NCI-H2171 (cell line): ENCODE measurements around the gene FUNDC2.
A peak's percentile ranks its signal among the peaks of the same experiment; 100 is the strongest.

ENCODE experiments used
- DNase-seq: peaks from one replicate; lab custom pipeline; 2025; lab: John Stamatoyannopoulos, UW

FUNDC2 gene

DNA sequence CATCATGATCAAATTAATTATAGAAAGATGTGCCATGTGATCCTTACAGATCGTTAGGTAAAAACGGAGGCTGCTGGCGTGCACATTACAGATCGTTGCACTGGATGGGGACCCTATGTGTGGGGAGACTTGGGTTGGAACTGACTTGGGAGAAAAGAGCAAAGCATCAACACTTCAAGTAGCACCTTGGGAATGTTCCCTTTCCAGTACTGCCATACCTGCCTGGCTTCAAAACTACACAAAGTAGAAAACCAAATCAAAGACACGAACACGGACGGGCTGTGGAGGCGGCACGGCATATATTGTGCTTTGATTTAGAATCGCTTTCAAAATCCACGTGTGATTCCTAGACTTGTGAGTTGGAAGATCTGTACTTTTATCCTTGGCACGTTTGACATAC is 43.4 kb downstream of the FUNDC2 start:
- DNase-seq = no peak

DNA sequence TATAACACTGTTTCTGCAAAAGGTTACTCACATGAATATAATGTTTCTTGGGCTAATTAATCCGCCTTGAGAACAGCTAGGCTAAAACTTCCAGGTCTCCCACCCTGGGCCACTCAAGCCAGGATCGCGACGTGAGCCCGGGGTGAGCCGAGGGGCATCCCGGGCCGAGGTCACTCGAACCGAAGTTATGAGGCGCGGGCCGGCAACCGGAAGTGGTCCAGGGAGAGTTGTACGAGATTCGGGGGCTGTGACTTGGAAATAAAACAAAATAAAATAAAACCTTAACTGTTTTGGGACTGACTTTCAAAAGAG is 44.0 kb downstream of the FUNDC2 start:
- DNase-seq = no peak

DNA sequence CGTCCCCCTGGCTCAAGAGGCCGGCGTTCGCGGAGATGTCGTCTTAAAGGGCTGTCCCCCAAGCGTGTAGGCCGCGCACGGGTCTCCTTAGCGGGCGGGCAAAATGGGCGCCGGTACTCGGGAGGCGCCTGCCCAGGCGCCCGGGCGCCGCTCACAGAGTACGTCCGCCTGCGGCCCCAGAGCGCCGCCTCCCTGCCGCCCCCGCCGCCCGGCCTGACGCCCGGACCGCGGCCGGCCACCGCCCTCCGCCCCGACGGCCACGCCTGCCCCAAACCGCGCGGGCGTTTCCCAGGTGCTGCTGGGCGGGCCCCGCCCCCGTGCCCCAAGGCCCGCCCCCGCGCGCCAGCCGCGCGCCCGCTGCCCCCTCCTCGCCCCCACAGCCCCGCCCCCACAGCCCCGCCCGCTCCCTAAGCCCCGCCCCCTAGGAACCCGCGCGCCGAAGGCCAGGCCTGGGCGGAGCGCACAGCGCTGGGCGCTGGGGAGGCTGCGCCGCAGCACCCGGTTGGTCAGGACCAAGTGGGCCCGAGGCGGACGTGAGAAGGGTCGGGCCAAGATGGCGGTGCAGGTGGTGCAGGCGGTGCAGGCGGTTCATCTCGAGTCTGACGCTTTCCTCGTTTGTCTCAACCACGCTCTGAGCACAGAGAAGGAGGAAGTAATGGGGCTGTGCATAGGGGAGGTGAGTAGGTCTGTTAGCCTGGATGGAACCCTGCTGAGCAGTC is 44.5 kb downstream of the FUNDC2 start, which contains the start of the genes BRCC3, CMC4 and MTCP1:
TSS of gene BRCC3 (plus strand) at position 534 of the 719 bp plus-strand sequence. CDS start at position 554, 20 bp downstream.
TSS of gene CMC4 (minus strand) at position 162 of the 719 bp plus-strand sequence. CDS start 7,113 bp downstream, outside the sequence.
TSS of gene MTCP1 (minus strand) at position 162 of the 719 bp plus-strand sequence. CDS start 5,126 bp downstream, outside the sequence.
- DNase-seq = peak; percentile 68

DNA sequence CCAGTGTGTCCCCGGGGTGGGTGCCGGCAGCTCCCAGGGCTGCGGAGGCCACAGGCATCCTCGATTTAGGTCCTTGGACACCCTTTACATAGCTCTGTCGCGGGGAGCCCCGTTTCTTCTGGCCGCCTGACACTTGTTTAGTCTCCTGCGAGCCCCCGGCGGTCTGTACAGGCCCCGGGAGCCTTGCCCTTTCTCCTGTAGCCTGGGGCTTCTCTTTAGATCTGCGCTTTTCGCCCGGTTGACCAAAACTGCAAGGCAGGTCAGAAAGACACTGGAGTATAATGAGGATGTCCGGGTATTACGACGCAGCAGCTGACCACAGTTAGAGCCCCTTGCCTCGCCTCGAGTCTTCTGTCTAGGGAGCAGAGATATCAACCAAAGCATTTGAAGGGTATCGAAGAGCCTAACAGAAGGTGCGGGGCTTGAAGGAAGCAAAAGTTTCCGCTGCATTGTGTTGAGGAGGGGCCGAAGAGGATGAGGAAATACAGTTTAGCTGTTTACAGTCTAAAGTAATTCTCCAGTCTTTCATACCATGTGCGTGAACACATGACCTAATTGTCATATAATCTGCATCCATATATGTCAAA is 45.1 kb downstream of the FUNDC2 start:
- no peak for DNase-seq

DNA sequence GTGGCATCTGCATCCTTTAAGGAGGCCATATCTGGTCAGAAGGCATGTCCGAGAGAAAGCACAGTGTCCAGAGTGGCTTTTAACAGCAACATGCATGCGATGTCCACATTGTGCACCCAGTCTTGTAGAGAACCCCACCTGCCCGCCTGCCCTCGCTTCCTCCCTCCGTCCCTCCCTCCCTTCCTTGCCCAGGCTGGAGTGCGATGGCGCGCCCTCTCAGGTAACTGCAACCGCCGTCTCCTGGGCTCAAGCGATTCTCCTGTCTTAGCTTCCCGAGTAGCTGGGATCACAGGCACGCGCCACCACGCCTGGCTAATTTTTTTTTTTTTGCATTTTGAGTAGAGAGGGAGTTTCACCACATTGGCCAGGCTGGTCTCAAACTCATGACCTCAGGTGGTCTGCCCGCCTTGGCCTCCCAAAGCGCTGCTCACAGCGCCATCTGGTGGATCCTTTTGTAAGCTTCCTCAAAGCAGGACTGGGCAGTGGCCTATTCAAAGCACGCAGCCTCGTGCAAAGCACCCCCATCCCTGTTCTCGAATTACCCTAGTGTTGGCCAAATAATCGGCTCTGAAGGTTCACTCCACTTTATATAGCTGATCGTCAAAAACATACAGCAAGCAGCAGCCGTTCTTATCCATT is 59.7 kb downstream of the FUNDC2 start:
- no peak for DNase-seq

DNA sequence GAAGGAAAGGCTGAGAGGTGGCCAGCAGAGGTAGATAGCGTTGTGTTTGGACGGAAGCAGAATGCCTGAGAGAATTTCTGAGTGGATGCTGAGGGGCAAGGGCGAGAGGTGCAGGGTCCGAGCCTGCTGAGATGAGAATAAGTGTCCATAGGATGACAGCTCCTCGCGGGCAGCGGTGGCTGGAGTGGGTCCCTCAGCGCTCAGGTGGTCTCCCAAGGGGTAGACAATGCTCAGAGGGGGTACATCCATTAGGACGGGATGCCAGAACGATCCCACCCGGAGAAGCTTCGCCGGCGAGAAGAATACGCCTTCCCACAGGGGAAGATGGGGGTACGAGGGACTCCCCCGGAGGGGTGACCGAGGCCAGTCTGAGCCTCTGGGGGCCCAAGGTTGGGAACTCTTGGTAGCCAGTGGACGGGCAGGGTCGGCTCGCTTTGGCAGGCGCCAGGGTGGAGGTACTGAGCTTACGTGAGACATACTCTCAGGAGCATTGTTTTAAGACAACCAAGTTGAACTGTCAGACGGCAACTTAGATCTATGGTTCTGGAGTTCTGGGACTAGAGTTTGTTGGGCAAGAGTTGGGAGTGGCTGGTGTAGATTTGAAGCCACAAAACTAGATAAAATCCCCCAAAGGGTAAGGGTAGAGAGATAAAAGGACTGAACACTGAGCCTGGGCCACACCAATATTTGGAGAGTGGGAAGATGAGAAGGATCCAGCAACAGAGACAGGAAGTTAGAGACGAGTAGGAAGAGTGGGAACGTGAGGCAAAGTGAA is 60.5 kb downstream of the FUNDC2 start:
- no peak for DNase-seq

DNA sequence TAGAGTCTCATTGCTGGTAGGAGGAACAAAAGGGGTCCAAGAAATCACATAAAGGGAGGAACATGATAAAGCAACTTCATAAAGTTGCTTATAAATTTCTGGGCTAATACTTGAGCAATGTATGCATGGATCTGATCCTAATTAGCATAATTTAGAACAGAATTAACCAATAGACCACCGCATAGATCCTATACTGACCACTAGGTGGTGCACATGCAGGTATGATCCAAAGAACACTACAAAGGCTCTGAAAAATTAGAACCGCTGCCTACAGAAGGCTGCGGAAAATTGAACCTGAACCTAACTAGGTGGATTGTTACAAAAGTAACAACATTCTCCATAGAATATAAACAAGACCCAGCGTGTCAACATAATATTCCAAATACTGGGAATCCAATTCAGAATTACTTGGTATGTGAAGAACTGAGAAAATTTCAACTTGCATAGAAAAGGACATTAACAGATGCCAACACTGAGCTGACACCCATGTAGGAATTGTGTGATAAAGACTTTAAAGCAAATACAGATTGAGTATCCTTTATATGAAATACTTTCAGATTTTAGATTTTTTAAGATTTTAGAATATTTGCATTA is 67.9 kb downstream of the FUNDC2 start:
- peak; percentile 6 for DNase-seq

DNA sequence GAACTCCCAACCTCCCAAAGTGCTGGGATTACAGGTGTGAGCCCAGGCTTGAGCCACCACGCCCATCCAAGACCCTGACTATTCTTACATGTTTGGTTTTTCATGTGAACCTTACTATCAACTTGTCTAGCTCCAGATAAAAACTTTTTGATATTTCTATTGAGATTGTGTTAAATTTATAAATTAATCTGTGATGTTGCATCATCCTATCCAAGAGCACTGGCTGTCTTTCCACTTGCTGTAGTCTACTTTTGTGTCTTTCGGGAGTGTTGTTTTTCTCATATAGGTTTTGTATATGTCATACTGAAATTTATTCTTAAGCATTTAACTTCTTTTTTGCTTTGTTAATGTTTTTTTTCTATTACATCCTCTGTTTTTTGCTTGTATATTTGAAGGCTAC is 79.3 kb downstream of the FUNDC2 start:
- no peak for DNase-seq

DNA sequence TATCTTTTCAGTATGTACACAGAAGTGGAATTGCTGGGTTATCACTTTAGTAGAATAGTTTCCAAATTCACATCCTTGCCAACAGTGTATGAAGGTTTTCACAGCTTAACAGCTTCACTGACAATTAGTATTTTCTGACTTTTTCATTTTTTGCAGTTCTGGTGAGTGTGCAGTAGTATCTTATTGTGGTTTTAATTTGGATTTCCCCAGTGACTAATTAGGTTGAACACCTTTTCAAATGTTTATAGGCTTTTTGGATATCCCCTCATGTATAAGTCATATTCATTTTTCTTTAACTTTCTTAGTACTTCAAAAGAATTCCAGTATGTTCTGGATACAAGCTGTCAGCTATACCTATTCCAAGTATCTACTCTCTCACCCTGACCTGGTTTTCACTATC is 81.8 kb downstream of the FUNDC2 start:
- DNase-seq = no peak
